Colonic mucosa (tissue), 4 donors: ENCODE data around the gene CHD5. TPM values are rescaled to one million over a fixed set of nuclear protein-coding genes. Genes with fewer than 3 reads are reported as not detected.

Experiments
- DNase-seq: peaks from one replicate; pipeline ENCODE4 v3.0.0-alpha.2; 2020
- H3K27ac ChIP-seq: fragments of 200-600 bp; one replicate; pipeline ENCODE4 v1.8.0; 2021
- H3K27me3 ChIP-seq: fragments of 200-600 bp; one replicate; pipeline ENCODE4 v1.8.0; 2021
- H3K36me3 ChIP-seq: fragments of 200-600 bp; one replicate; pipeline ENCODE4 v1.8.0; 2021
- H3K4me1 ChIP-seq: fragments of 200-600 bp; one replicate; pipeline ENCODE4 v1.8.0; 2021; ENCODE audit warnings: mild to moderate bottlenecking
- H3K4me3 ChIP-seq: fragments of 200-600 bp; one replicate; pipeline ENCODE4 v1.8.0; 2021
- H3K9ac ChIP-seq, 2 donors: one replicate each; pipeline ENCODE4 v1.7.0; 2013; ENCODE audit warnings: control low read depth in 2 of 2, low read depth in 2 of 2, low read length in 2 of 2
- H3K9me3 ChIP-seq: fragments of 200-600 bp; one replicate; pipeline ENCODE4 v1.8.0; 2021
- CTCF ChIP-seq: fragments of 200-600 bp; IDR thresholded peaks from one replicate; pipeline ENCODE4 v1.8.0; 2022; ENCODE audit warnings: antibody characterized with exemption, mild to moderate bottlenecking
- intact Hi-C: fragments of 100-400 bp; cut with DNase I; formaldehyde crosslinking; loops from one replicate; pipeline ENCODE4 v1.14.1; 2022
- total RNA-seq, 2 donors: library from RNA; stranded (reverse); fragmentation: NEBNext Ultra II Directional in 1 of 2; extraction: Animal tissue kit (Norgen Biotek cat#: 25700) in 1 of 2; gene quantifications; one replicate each; pipeline ENCODE4 v1.2.1, GENCODE V29; 2021
- donor health status: healthy.
- donor health status: DM: no; HTN: no; CAD: no.
- donor health status: DM: no; HTN: no; CAD: no.

Gene CHD5
- total RNA-seq, 2 donors from 2014 or later, result 0.35 to 0.69 TPM

GRCh38 chr1:6057170-6057845 lies 122.8 kb downstream of the CHD5 start:
- Histone ChIP-seq H3K9me3 (no peaks in the 10 kb centered on the region), H3K27ac (no peak overlapping the region), H3K4me3 (no peak overlapping the region), H3K4me1 (no peaks in the 10 kb centered on the region), H3K36me3 (no peaks in the 10 kb centered on the region), H3K27me3 (no peaks in the 10 kb centered on the region), H3K9ac (no peak overlapping the region)
- intact Hi-C loops, result loop anchor here (10.0 kb wide), 1 partner anchor 117 kb away; no protein-coding TSS in a partner anchor
- DNase-seq, result no peak
- no peak for TF ChIP-seq CTCF

- no peak overlapping the region for H3K9ac ChIP-seq
- no peak overlapping the region for H3K4me3 ChIP-seq
- H3K27ac ChIP-seq, result no peak overlapping the region
- intact Hi-C loops, result loop anchor here (10.0 kb wide), 1 partner anchor 118 kb away; no protein-coding TSS in a partner anchor
- no peak for TF ChIP-seq CTCF
- H3K36me3 ChIP-seq, result no peaks in the 10 kb centered on the region
- no peaks in the 10 kb centered on the region for H3K4me1 ChIP-seq
- H3K9me3 ChIP-seq, result no peaks in the 10 kb centered on the region
- peak; percentile 25 for DNase-seq
- H3K27me3 ChIP-seq, result no peaks in the 10 kb centered on the region
Observed at GRCh38 chr1:6056572-6056948, 123.6 kb downstream of the CHD5 start.

GRCh38 chr1:6054596-6054995 lies 125.5 kb downstream of the CHD5 start:
- Histone ChIP-seq H3K4me1 (no peaks in the 10 kb centered on the region), H3K27me3 (no peaks in the 10 kb centered on the region), H3K27ac (no peak overlapping the region), H3K4me3 (no peak overlapping the region), H3K9me3 (no peaks in the 10 kb centered on the region), H3K36me3 (no peaks in the 10 kb centered on the region), H3K9ac (no peak overlapping the region)
- no peak for DNase-seq
- intact Hi-C loops, result loop anchor here (2.0 to 10.0 kb wide), 2 partner anchors 120 to 190 kb away; partner anchors contain the start of gene HES3
- TF ChIP-seq CTCF, result no peak

- Histone ChIP-seq H3K9me3 (no peaks in the 10 kb centered on the region), H3K27ac (no peak overlapping the region), H3K27me3 (no peaks in the 10 kb centered on the region), H3K9ac (no peak overlapping the region), H3K36me3 (no peaks in the 10 kb centered on the region), H3K4me1 (no peaks in the 10 kb centered on the region), H3K4me3 (no peak overlapping the region)
- no peak for DNase-seq
- TF ChIP-seq CTCF, result no peak
- intact Hi-C loops, result loop anchor here (10.0 kb wide), 1 partner anchor 122 kb away; no protein-coding TSS in a partner anchor
Observed at GRCh38 chr1:6053206-6053546, 126.9 kb downstream of the CHD5 start.

GRCh38 chr1:6052543-6053205 lies 127.4 kb downstream of the CHD5 start:
- H3K9ac ChIP-seq, result no peak overlapping the region
- no peak overlapping the region for H3K4me3 ChIP-seq
- peak; percentile 47 for TF ChIP-seq CTCF
- no peaks in the 10 kb centered on the region for H3K9me3 ChIP-seq
- intact Hi-C loops, result loop anchor here (10.0 kb wide), 1 partner anchor 122 kb away; no protein-coding TSS in a partner anchor
- no peaks in the 10 kb centered on the region for H3K4me1 ChIP-seq
- H3K27me3 ChIP-seq, result no peaks in the 10 kb centered on the region
- H3K36me3 ChIP-seq, result no peaks in the 10 kb centered on the region
- DNase-seq, result peak; percentile 52
- H3K27ac ChIP-seq, result no peak overlapping the region

Other genes with a start within 250 kb of the CHD5 start
- gene NPHP4, start 187.9 kb downstream of the CHD5 start, total RNA-seq, result 10 to 100 TPM in 1 of 2 donors, 1 to 10 TPM in 1; 6.2 to 15.9 TPM
- 1 to 10 TPM; 4.7 to 6.4 TPM for gene KCNAB2, start 134.4 kb downstream of the CHD5 start, total RNA-seq
- 100 to 1,000 TPM; 314 to 378 TPM for gene RPL22, start 19.3 kb upstream of the CHD5 start, total RNA-seq
- 10 to 100 TPM; 18.4 to 19.4 TPM for gene RNF207, start 25.8 kb upstream of the CHD5 start, total RNA-seq
- gene ICMT, start 55.6 kb upstream of the CHD5 start, total RNA-seq, result 10 to 100 TPM; 56.6 to 72.5 TPM
- not detected for gene HES3, start 63.9 kb upstream of the CHD5 start, total RNA-seq
- gene GPR153, start 80.8 kb upstream of the CHD5 start, total RNA-seq, result 10 to 100 TPM; 19.6 to 21.0 TPM
- gene ACOT7, start 213.4 kb upstream of the CHD5 start, total RNA-seq, result 100 to 1,000 TPM in 1 of 2 donors, 10 to 100 TPM in 1; 48.7 to 125 TPM
- 10 to 100 TPM; 14.2 to 24.0 TPM for gene HES2, start 239.6 kb upstream of the CHD5 start, total RNA-seq
- 10 to 100 TPM; 74.3 to 98.0 TPM for gene ESPN, start 244.5 kb upstream of the CHD5 start, total RNA-seq